Measurements from ENCODE around the gene MRPL19.

Gene MRPL19

GRCh38 chr2:75728614-75729419, 82.2 kb downstream of the MRPL19 start:
- DNase-seq (ENCODE audit: extremely low read depth in 1 of 2, low read depth in 1 of 2): no peak

DNA sequence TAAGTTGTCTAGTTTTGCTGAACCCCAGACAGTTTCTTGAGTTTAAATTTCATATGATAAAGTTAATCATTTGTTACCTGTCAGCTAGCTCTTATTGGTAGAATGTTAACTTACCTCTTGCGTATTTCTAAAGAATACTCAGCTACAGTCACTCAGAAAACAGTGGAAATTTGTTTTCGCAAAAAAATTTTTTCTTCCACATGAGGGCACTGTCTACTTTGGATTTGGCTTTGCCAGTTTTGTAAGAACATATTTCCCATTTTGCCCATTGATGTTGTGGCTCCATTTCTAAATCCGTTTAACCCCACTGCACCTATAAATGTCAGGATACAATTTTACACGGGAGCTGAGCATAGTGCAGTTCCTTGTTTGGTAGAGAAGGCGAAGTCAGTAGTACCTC, 83.3 kb downstream of the MRPL19 start:
- no peak for DNase-seq (ENCODE audit: extremely low read depth in 1 of 2, low read depth in 1 of 2)

GRCh38 chr2:75736276-75736675, 89.7 kb downstream of the MRPL19 start:
- no peak for DNase-seq (ENCODE audit: extremely low read depth in 1 of 2, low read depth in 1 of 2)

DNA sequence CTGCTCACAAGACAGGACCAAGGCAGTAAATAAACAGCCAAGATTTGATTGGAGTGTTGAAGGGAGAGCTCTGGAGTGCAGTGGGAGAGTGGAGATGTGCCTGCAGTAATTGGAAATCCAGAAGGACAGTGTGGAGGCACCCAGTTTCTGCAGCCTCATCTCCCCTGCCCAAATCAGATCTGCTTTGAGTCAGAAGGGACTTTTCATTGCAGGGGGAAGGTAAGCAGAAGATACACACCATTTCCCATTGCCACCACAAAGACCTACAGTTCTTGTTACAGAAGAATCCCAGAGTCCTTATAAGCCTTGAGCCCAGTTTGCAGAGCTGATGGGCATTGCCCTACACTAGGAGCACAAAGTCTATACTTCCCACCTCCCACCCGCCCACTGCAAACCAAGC, 91.4 kb downstream of the MRPL19 start:
- no peak for DNase-seq (ENCODE audit: extremely low read depth in 1 of 2, low read depth in 1 of 2)
